Mucosa of descending colon (tissue), 3 donors: ENCODE results near the gene OAS3. TPM values are rescaled to one million over a fixed set of nuclear protein-coding genes. Genes with fewer than 3 reads are reported as not detected.

Source experiments
- ATAC-seq: fragments of 200-7000 bp; cut with Tn5 transposase; one replicate; pipeline ENCODE4 v1.9.1; 2020; ENCODE audit warnings: mild to moderate bottlenecking, moderate library complexity
- DNase-seq, 3 donors: peaks; one replicate each; pipeline ENCODE4 v3.0.0-alpha.2; 2020
- H3K36me3 ChIP-seq: fragments of 200-600 bp; one replicate; pipeline ENCODE4 v1.8.0; 2021; ENCODE audit warnings: low read depth, mild to moderate bottlenecking
- H3K4me1 ChIP-seq: fragments of 200-600 bp; one replicate; pipeline ENCODE4 v1.8.0; 2021; ENCODE audit warnings: low read depth, mild to moderate bottlenecking
- H3K4me3 ChIP-seq: fragments of 200-600 bp; one replicate; pipeline ENCODE4 v1.8.0; 2021; ENCODE audit warnings: mild to moderate bottlenecking
- H3K9me3 ChIP-seq: fragments of 200-600 bp; one replicate; pipeline ENCODE4 v1.8.0; 2021; ENCODE audit warnings: mild to moderate bottlenecking
- intact Hi-C, 2 donors: fragments of 100-400 bp; cut with DNase I in 1 of 2; cut with micrococcal nuclease in 1 of 2; formaldehyde crosslinking; loops; one replicate each; pipeline versions ENCODE4 v1.11.0 to v1.11.1; 2022; cut with DNase I, micrococcal nuclease
- total RNA-seq, 3 donors: library from RNA; stranded (reverse); fragmentation: NEBNext Ultra II Directional in 2 of 3; extraction: Animal tissue kit (Norgen Biotek cat#: 25700) in 2 of 3; gene quantifications; one replicate each; pipeline versions ENCODE4 v1.2.1 to v1.2.4, GENCODE V29; 2021 to 2023
- TF ChIP-seq, protein P1 (sequence below): fragments of 200-600 bp; IDR thresholded peaks from one replicate; pipeline ENCODE4 v1.8.0; 2022; ENCODE audit warnings: antibody characterized with exemption, mild to moderate bottlenecking
- donor health status: DM: no; HTN: no; CAD: no; lungs with moderate emphysema.
- donor health status: DM: no; HTN: no; CAD: no.
- donor health status: DM: no; HTN: yes; CAD: no.

The OAS3 gene
- total RNA-seq, 3 donors from 2014 or later: 14.8 to 27.4 (median 22.3) TPM

DNA sequence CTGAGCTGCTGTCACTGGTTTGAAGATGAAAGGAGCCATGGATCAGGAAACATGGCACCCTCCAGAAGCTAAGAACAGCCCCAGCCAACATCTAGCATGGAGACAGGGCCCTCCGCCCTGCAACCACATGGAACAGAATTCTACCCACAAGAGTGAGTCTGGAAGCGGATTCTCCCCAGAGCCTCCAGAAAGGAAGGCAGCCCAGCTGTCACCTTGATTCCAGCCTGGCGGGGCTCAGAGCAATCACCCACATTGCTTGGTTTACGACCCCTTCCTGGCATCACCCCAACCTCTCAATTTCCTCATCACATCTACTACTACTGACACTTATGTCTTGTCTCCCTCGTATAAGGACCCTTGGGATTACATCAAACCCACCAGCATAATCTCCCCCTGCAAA, 78.5 kb downstream of the OAS3 start:
- ATAC-seq (no peak), DNase-seq (no peak)
- Histone ChIP-seq H3K9me3 (no peaks in the 10 kb centered on the region), H3K4me3 (no peak overlapping the region), H3K4me1 (no peaks in the 10 kb centered on the region), H3K36me3 (no peaks in the 10 kb centered on the region)
- TF ChIP-seq, protein P1, sequence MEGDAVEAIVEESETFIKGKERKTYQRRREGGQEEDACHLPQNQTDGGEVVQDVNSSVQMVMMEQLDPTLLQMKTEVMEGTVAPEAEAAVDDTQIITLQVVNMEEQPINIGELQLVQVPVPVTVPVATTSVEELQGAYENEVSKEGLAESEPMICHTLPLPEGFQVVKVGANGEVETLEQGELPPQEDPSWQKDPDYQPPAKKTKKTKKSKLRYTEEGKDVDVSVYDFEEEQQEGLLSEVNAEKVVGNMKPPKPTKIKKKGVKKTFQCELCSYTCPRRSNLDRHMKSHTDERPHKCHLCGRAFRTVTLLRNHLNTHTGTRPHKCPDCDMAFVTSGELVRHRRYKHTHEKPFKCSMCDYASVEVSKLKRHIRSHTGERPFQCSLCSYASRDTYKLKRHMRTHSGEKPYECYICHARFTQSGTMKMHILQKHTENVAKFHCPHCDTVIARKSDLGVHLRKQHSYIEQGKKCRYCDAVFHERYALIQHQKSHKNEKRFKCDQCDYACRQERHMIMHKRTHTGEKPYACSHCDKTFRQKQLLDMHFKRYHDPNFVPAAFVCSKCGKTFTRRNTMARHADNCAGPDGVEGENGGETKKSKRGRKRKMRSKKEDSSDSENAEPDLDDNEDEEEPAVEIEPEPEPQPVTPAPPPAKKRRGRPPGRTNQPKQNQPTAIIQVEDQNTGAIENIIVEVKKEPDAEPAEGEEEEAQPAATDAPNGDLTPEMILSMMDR: no peak
- intact Hi-C loops: no loop called here

DNA sequence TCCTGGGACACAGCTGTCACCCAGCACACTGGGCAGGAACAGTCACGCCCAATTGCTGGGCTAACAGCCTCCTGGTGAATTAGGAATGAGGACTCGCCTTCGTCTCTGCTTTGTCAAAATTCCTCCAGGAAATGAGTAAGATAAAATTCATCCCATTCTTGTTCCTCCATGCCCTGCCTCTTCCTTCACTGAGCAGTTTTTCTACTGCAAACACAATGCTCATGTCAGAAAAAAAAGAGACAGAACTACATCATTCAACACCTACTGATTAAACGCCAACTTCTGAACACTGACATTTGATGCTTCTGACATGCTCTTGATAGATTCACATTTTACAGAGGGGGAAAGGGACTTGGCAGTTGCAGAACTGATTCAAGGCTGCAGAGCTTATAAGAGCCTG, 80.8 kb downstream of the OAS3 start:
- Histone ChIP-seq H3K9me3 (no peaks in the 10 kb centered on the region), H3K36me3 (no peaks in the 10 kb centered on the region), H3K4me1 (no peaks in the 10 kb centered on the region), H3K4me3 (no peak overlapping the region)
- TF ChIP-seq, protein P1: no peak
- intact Hi-C loops: no loop called here
- DNase-seq: no peak
- no peak for ATAC-seq

DNA sequence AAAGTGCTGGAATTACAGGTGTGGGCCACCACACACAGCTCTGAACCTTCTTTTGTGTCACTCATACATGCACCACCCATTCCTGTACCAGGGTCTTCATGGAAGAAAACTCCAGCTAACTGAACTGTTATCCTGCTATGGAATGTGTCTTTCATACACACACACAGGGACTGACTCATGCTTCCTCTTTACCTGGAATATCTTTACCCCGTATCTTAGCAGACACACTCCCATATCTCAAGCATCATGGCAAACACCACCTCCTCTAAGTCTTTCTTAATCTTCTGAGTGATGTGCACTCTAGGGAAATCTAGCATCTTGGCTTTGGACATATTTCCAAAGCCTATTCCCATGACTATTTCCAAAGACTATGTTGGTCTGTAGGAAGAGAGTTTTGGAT, 83.2 kb downstream of the OAS3 start:
- intact Hi-C loops: no loop called here
- DNase-seq: no peak

More for the DNA sequence above, 83.2 kb downstream of the OAS3 start:
- no peaks in the 10 kb centered on the region for H3K36me3 ChIP-seq
- TF ChIP-seq, protein P1: no peak
- no peak for ATAC-seq
- no peak overlapping the region for H3K4me3 ChIP-seq
- H3K4me1 ChIP-seq: no peaks in the 10 kb centered on the region
- H3K9me3 ChIP-seq: no peaks in the 10 kb centered on the region

Other genes starting within 250 kb of the OAS3 start
- 1 to 10 TPM in 1 of 3 donors, under 1 TPM in 1, not detected in 1; 0.24 to 1.1 TPM for gene RPH3A, start 146.7 kb upstream of the OAS3 start, total RNA-seq
- 100 to 1,000 TPM in 2 of 3 donors, 10 to 100 TPM in 1; 67.9 to 162 (median 103) TPM for gene OAS1, start 31.5 kb upstream of the OAS3 start, total RNA-seq
- gene OAS2, start 40.0 kb downstream of the OAS3 start, total RNA-seq: 1 to 10 TPM; 4.6 to 7.0 (median 5.5) TPM
- gene DTX1, start 118.3 kb downstream of the OAS3 start, total RNA-seq: 1 to 10 TPM in 2 of 3 donors, under 1 TPM in 1; 0.67 to 5.9 (median 1.6) TPM
- 1 to 10 TPM; 3.3 to 7.9 (median 6.5) TPM for gene RASAL1, start 197.3 kb downstream of the OAS3 start, total RNA-seq
- gene CFAP73, start 211.2 kb downstream of the OAS3 start, total RNA-seq: under 1 TPM in 1 of 3 donors, not detected in 2; 0.34 TPM
- 10 to 100 TPM; 46.4 to 60.6 (median 53.2) TPM for gene DDX54, start 247.0 kb downstream of the OAS3 start, total RNA-seq
- 10 to 100 TPM; 13.0 to 17.0 (median 14.9) TPM for gene RITA1, start 247.2 kb downstream of the OAS3 start, total RNA-seq